ENCODE data around the gene ADAM19.

The ADAM19 gene

DNA sequence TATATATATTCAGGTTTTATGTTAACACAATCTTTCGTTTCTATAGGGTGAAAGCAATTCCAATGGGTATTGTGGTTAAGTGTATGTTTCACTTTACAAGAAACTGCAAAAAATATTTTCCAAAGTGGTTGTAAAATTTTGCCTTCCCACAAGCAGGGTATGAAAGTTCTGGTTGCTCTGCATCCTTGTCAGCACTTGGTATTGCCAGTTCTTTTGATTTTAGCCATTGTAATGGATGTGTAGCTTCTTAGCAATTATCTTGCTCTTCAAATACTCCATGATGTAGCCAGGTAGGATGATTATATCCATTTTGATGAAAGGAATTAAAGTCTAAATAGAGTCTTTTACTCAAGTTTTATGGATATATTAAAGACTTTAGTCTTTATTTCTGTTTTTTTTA lies 9.1 kb upstream of the ADAM19 start:
- FAIRE-seq (no peak), DNase-seq (ENCODE audit: insufficient read length, low spot score) (no peak)
- TF ChIP-seq SPI1 (IDR thresholded peaks at IDR 0.05; ENCODE audit: low read depth, low read length) (no peak), POLR2A (IDR thresholded peaks at IDR 0.05; ENCODE audit: low read depth, low read length) (no peak), POLR2AphosphoS5 (IDR thresholded peaks at IDR 0.05; ENCODE audit: low read depth, low read length) (no peak), TAF1 (IDR thresholded peaks at IDR 0.05; ENCODE audit: low read depth, low read length) (no peak), PAX5 (IDR thresholded peaks at IDR 0.05; ENCODE audit: insufficient read depth, low read length, severe bottlenecking) (no peak), POU2F2 (IDR thresholded peaks at IDR 0.05; ENCODE audit: low read depth, low read length) (no peak)

- TF ChIP-seq SPI1 (IDR thresholded peaks at IDR 0.05; ENCODE audit: low read depth, low read length) (peak; percentile 28; the same call in 1 of the 2 replicates), POU2F2 (IDR thresholded peaks at IDR 0.05; ENCODE audit: low read depth, low read length) (no peak)
- DNase-seq (ENCODE audit: insufficient read length, low spot score): no peak
- FAIRE-seq: peak; percentile 73
Observed at GRCh38 chr5:157582731-157583620, 7.4 kb upstream of the ADAM19 start.

- FAIRE-seq: peak; percentile 33
- no peak for DNase-seq (ENCODE audit: insufficient read length, low spot score)
- TF ChIP-seq PAX5 (IDR thresholded peaks at IDR 0.05; ENCODE audit: insufficient read depth, low read length, severe bottlenecking): no peak
- peak; percentile 54 for TF ChIP-seq SPI1 (IDR thresholded peaks at IDR 0.05; ENCODE audit: low read depth, low read length)
Observed at GRCh38 chr5:157581901-157582300, 6.3 kb upstream of the ADAM19 start.

- DNase-seq (ENCODE audit: insufficient read length, low spot score): no peak
Observed at GRCh38 chr5:157578079-157578780, 2.7 kb upstream of the ADAM19 start.

DNA sequence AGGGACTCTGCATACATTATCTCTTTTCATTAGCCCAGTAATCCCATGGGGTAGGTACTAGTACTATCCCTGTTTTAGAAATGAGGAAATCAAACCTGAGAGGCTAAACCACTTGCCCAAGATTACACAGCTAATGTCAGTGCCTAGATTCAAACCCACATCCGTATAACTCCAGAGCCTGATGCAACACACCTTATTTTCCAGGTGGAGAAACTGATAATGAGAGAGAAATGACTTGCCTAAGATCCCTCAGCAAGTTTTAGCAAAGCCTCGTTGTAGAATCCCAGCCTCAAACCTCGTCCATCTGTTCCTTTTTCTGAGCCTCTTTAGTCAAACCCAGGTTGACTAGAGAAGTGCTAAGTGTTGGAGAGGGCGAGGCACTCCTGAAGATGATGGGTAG lies 1.1 kb upstream of the ADAM19 start:
- FAIRE-seq (peak; percentile 31), DNase-seq (ENCODE audit: insufficient read length, low spot score) (no peak)
- TF ChIP-seq PAX5 (IDR thresholded peaks at IDR 0.05; ENCODE audit: insufficient read depth, low read length, severe bottlenecking) (no peak), POLR2A (IDR thresholded peaks at IDR 0.05; ENCODE audit: low read depth, low read length) (no peak), SPI1 (IDR thresholded peaks at IDR 0.05; ENCODE audit: low read depth, low read length) (no peak), POLR2AphosphoS5 (IDR thresholded peaks at IDR 0.05; ENCODE audit: low read depth, low read length) (no peak)

More at GRCh38 chr5:157578079-157578780, 2.7 kb upstream of the ADAM19 start:
- TF ChIP-seq POU2F2 (IDR thresholded peaks at IDR 0.05; ENCODE audit: low read depth, low read length): no peak
- no peak for TF ChIP-seq SPI1 (IDR thresholded peaks at IDR 0.05; ENCODE audit: low read depth, low read length)
- no peak for TF ChIP-seq POLR2A (IDR thresholded peaks at IDR 0.05; ENCODE audit: low read depth, low read length)
- TF ChIP-seq PAX5 (IDR thresholded peaks at IDR 0.05; ENCODE audit: insufficient read depth, low read length, severe bottlenecking): no peak
- no peak for TF ChIP-seq POLR2AphosphoS5 (IDR thresholded peaks at IDR 0.05; ENCODE audit: low read depth, low read length)
- no peak for TF ChIP-seq TAF1 (IDR thresholded peaks at IDR 0.05; ENCODE audit: low read depth, low read length)
- no peak for FAIRE-seq

DNA sequence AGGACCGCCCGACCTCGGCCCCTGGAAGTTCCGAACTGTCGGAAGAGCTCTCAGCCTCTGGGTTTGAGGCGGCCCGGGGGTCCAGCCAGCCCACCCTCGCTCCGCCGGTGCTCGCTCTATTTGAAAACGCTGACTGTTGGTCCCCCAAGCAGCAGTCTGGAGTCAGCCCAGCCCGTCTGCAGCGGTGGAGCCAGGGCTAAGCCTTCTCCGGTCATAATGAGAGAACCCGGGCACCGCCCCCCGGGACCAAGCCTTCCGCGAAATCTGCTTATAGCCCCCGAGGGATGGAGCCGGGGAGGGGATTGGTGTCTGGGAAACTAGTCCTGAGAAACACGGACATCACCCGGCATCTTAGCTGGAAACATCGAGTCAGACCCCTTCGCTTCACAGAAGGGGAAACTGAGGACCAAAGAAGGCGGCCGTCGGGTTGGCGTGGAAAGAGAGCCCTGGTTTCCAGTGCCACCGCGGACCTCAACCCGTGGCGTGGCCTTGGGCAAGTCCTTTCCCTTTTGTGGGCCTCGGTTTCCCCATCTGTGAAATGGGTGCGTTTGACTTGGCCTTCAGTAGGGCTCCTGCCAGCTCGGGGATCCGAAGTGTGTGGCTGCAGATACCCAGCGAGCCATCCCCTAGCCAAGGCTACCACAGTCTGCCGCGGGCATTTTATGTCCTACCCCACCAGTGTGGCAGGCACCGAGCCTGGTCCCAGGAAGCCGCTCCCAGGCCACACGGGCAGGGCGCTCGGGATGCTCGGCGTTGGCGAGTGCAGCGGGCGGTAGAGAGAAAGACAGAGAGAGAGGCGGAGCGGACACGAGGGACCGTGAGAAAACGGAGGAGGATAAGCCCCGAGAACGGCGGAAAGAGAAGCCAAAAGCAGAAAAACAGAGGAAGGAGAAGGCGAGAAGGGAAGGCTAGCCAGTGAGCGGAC lies 857 bp downstream of the ADAM19 start:
- peak; percentile 31 for DNase-seq (ENCODE audit: insufficient read length, low spot score)
- FAIRE-seq: peak; percentile 82
- TF ChIP-seq PAX5 (IDR thresholded peaks at IDR 0.05; ENCODE audit: insufficient read depth, low read length, severe bottlenecking) (no peak), POU2F2 (IDR thresholded peaks at IDR 0.05; ENCODE audit: low read depth, low read length) (0 out of 2 replicates have a peak, but pooled peaks have one; percentile 25)

- DNase-seq (ENCODE audit: insufficient read length, low spot score): peak; percentile 37
- TF ChIP-seq POU2F2 (IDR thresholded peaks at IDR 0.05; ENCODE audit: low read depth, low read length) (peak; percentile 33; the same call in 1 of the 2 replicates), POLR2A (IDR thresholded peaks at IDR 0.05; ENCODE audit: low read depth, low read length) (no peak), TAF1 (IDR thresholded peaks at IDR 0.05; ENCODE audit: low read depth, low read length) (no peak), PAX5 (IDR thresholded peaks at IDR 0.05; ENCODE audit: insufficient read depth, low read length, severe bottlenecking) (peak; percentile 34), POLR2AphosphoS5 (IDR thresholded peaks at IDR 0.05; ENCODE audit: low read depth, low read length) (no peak), SPI1 (IDR thresholded peaks at IDR 0.05; ENCODE audit: low read depth, low read length) (peak; percentile 89)
- FAIRE-seq: peak; percentile 99
Observed at GRCh38 chr5:157571357-157571827, 4.2 kb downstream of the ADAM19 start.

- TF ChIP-seq SPI1 (IDR thresholded peaks at IDR 0.05; ENCODE audit: low read depth, low read length) (peak; percentile 64), POLR2AphosphoS5 (IDR thresholded peaks at IDR 0.05; ENCODE audit: low read depth, low read length) (no peak)
- DNase-seq (ENCODE audit: insufficient read length, low spot score) (no peak), FAIRE-seq (no peak)
Observed at GRCh38 chr5:157570531-157571200, 4.9 kb downstream of the ADAM19 start.

DNA sequence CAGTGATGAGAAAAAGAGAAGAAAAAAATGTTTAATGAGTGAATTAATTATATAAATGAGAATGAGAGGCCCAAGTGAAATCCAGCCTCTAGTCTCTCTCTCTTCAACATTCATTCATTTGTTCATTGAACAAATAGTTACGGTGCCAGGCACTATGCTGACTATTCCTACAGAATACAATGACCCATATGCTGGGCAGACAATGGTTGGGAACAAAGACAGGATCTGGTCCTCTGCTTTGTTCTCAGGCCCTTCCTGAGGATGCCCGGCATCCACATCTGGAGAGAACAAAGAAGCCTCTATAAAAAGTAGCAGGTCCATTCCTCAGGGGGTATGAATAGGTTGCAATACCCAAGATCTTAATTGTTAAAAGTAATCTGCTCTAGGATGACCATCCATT lies 6.9 kb downstream of the ADAM19 start:
- no peak for DNase-seq (ENCODE audit: insufficient read length, low spot score)
- no peak for TF ChIP-seq SPI1 (IDR thresholded peaks at IDR 0.05; ENCODE audit: low read depth, low read length)
- FAIRE-seq: no peak

Measured in GM12891 (cell line).